Measurements from ENCODE around the gene IL18R1.

The IL18R1 gene

GRCh38 chr2:102401865-102402264 lies 46.3 kb downstream of the IL18R1 start:
- no peak overlapping the region for H3K4me3 ChIP-seq (ENCODE audit: low read length)
- no peaks in the 10 kb centered on the region for H3K36me3 ChIP-seq (replicated peaks; ENCODE audit: insufficient read depth, low read length)
- no peak for DNase-seq
- H3F3A ChIP-seq (ENCODE audit: insufficient read depth, low read length): no peaks in the 10 kb centered on the region
- H3K9me2 ChIP-seq (replicated peaks; ENCODE audit: insufficient read depth, low read length): no peaks in the 10 kb centered on the region
- no peaks in the 10 kb centered on the region for H4K20me1 ChIP-seq (ENCODE audit: insufficient read depth, low read length)
- H3K9ac ChIP-seq (ENCODE audit: low read length): no peak overlapping the region
- H3K79me2 ChIP-seq (ENCODE audit: low read length): no peaks in the 10 kb centered on the region
- no peak overlapping the region for H3K27ac ChIP-seq (ENCODE audit: low read length)
- H2AFZ ChIP-seq (ENCODE audit: low read length): no peak overlapping the region
- no peak overlapping the region for H3K4me2 ChIP-seq (ENCODE audit: low read depth, low read length)
- no peaks in the 10 kb centered on the region for H3K4me1 ChIP-seq (ENCODE audit: low read length)
- no peaks in the 10 kb centered on the region for H3K27me3 ChIP-seq (replicated peaks; ENCODE audit: insufficient read depth, low read length)
- TF ChIP-seq EZH2 (optimal IDR thresholded peaks at IDR 0.05; ENCODE audit: low read depth, low read length) (no peak), EZH2phosphoT487 (IDR thresholded peaks at IDR 0.05; ENCODE audit: low read length) (no peak)
- TF ChIP-seq, protein P1, sequence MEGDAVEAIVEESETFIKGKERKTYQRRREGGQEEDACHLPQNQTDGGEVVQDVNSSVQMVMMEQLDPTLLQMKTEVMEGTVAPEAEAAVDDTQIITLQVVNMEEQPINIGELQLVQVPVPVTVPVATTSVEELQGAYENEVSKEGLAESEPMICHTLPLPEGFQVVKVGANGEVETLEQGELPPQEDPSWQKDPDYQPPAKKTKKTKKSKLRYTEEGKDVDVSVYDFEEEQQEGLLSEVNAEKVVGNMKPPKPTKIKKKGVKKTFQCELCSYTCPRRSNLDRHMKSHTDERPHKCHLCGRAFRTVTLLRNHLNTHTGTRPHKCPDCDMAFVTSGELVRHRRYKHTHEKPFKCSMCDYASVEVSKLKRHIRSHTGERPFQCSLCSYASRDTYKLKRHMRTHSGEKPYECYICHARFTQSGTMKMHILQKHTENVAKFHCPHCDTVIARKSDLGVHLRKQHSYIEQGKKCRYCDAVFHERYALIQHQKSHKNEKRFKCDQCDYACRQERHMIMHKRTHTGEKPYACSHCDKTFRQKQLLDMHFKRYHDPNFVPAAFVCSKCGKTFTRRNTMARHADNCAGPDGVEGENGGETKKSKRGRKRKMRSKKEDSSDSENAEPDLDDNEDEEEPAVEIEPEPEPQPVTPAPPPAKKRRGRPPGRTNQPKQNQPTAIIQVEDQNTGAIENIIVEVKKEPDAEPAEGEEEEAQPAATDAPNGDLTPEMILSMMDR (IDR thresholded peaks at IDR 0.05; ENCODE audit: low read length): no peak
- no peaks in the 10 kb centered on the region for H3K9me3 ChIP-seq (replicated peaks; ENCODE audit: insufficient read depth, low read length)

DNA sequence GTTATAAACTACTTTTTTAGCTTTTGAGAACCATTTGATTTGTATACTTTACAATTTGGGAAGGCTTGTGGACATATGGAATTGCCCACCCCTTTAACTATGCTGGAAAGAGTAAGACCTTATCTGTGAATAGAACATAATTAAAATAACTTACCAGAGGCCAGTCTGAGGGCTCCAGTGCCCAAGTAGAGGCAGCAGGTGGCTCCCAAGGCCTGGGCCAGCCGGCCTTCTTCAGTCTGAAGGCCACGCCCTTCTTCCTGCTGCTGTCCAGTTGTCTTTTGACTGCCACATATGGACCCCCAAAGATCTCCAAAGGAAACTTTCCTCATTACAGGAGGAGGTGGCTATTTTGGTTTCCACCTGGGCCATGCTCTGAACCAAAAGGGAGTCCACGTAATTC lies 55.4 kb downstream of the IL18R1 start:
- H3F3A ChIP-seq (ENCODE audit: insufficient read depth, low read length): no peaks in the 10 kb centered on the region
- no peak overlapping the region for H3K4me3 ChIP-seq (ENCODE audit: low read length)
- no peaks in the 10 kb centered on the region for H3K9me2 ChIP-seq (replicated peaks; ENCODE audit: insufficient read depth, low read length)
- H3K9ac ChIP-seq (ENCODE audit: low read length): no peak overlapping the region
- no peak for DNase-seq
- TF ChIP-seq EZH2 (optimal IDR thresholded peaks at IDR 0.05; ENCODE audit: low read depth, low read length) (no peak), EZH2phosphoT487 (IDR thresholded peaks at IDR 0.05; ENCODE audit: low read length) (no peak)
- TF ChIP-seq, protein P1 (IDR thresholded peaks at IDR 0.05; ENCODE audit: low read length): no peak
- no peaks in the 10 kb centered on the region for H3K27me3 ChIP-seq (replicated peaks; ENCODE audit: insufficient read depth, low read length)
- no peaks in the 10 kb centered on the region for H4K20me1 ChIP-seq (ENCODE audit: insufficient read depth, low read length)
- H3K4me2 ChIP-seq (ENCODE audit: low read depth, low read length): no peak overlapping the region
- no peak overlapping the region for H3K27ac ChIP-seq (ENCODE audit: low read length)
- H3K9me3 ChIP-seq (replicated peaks; ENCODE audit: insufficient read depth, low read length): no peaks in the 10 kb centered on the region
- no peaks in the 10 kb centered on the region for H3K36me3 ChIP-seq (replicated peaks; ENCODE audit: insufficient read depth, low read length)
- H3K4me1 ChIP-seq (ENCODE audit: low read length): no peaks in the 10 kb centered on the region
- H2AFZ ChIP-seq (ENCODE audit: low read length): no peak overlapping the region
- no peaks in the 10 kb centered on the region for H3K79me2 ChIP-seq (ENCODE audit: low read length)

DNA sequence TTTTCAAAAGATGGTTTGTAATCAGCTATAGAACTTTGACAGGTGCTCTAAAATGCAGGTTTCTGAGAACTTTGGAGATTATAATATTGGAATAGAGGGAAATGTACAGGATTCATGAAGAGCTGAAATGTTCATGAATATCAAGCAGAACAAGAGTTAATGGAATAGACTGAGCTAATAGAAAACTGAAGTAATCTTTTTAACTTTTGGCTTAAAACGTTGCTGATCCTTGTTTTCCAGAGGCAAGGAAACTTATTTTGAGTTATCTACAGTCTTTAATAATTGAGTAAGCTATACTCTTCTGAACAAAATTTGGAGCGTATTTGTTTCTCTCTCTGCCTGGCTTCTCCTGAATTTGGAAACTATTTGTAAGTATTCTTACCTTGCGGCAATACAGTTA lies 56.6 kb downstream of the IL18R1 start:
- no peaks in the 10 kb centered on the region for H3K79me2 ChIP-seq (ENCODE audit: low read length)
- DNase-seq: no peak
- no peaks in the 10 kb centered on the region for H3K9me2 ChIP-seq (replicated peaks; ENCODE audit: insufficient read depth, low read length)
- no peaks in the 10 kb centered on the region for H3K9me3 ChIP-seq (replicated peaks; ENCODE audit: insufficient read depth, low read length)
- no peaks in the 10 kb centered on the region for H3K36me3 ChIP-seq (replicated peaks; ENCODE audit: insufficient read depth, low read length)
- H2AFZ ChIP-seq (ENCODE audit: low read length): no peak overlapping the region
- TF ChIP-seq EZH2 (optimal IDR thresholded peaks at IDR 0.05; ENCODE audit: low read depth, low read length): no peak
- TF ChIP-seq, protein P1 (IDR thresholded peaks at IDR 0.05; ENCODE audit: low read length): no peak
- no peak for TF ChIP-seq EZH2phosphoT487 (IDR thresholded peaks at IDR 0.05; ENCODE audit: low read length)
- H3K27me3 ChIP-seq (replicated peaks; ENCODE audit: insufficient read depth, low read length): no peaks in the 10 kb centered on the region
- no peaks in the 10 kb centered on the region for H3F3A ChIP-seq (ENCODE audit: insufficient read depth, low read length)
- H3K4me2 ChIP-seq (ENCODE audit: low read depth, low read length): no peak overlapping the region
- H3K4me1 ChIP-seq (ENCODE audit: low read length): no peaks in the 10 kb centered on the region
- no peaks in the 10 kb centered on the region for H4K20me1 ChIP-seq (ENCODE audit: insufficient read depth, low read length)
- H3K9ac ChIP-seq (ENCODE audit: low read length): no peak overlapping the region
- no peak overlapping the region for H3K27ac ChIP-seq (ENCODE audit: low read length)
- H3K4me3 ChIP-seq (ENCODE audit: low read length): no peak overlapping the region

Data from MM.1S (cell line).